GM19395 (cell line): ENCODE results near the gene ZNF700.
"Not testable (repeated sequence)": the region's sequence is repeated elsewhere in the genome, so short reads cannot be mapped to it uniquely, and the experiment has no call there.

Source experiments
- ATAC-seq: cut with Tn5 transposase; IDR thresholded peaks from one replicate; pipeline ENCODE4 v1.9.1; 2021; ENCODE audit warnings: mild to moderate bottlenecking, moderate library complexity; ENCODE audit not compliant: unreplicated experiment

The ZNF700 gene

GRCh38 chr19:11938383-11938782, 13.5 kb downstream of the ZNF700 start:
- not testable (repeated sequence) for ATAC-seq

DNA sequence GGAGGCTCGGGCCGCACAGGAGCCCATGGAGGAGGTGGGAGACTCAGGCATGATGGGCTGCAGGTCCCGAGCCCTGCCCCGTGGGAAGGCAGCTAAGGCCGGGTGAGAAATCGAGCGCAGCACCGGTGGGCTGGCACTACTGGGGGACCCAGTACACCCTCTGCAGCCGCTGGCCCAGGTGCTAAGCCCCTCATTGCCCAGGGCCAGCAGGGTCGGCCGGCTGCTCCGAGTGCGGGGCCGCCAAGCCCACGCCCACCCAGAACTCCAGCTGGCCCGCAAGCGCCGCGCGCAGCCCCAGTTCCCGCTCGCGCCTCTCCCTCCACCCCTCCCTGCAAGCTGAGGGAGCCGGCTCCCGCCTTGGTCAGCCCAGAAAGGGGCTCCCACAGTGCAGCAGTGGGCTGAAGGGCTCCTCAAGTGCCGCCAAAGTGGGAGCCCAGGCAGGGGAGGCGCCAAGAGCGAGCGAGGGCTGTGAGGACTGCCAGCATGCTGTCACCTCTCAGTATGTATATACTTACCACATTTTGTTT, 16.5 kb downstream of the ZNF700 start:
- ATAC-seq: not testable (repeated sequence)

DNA sequence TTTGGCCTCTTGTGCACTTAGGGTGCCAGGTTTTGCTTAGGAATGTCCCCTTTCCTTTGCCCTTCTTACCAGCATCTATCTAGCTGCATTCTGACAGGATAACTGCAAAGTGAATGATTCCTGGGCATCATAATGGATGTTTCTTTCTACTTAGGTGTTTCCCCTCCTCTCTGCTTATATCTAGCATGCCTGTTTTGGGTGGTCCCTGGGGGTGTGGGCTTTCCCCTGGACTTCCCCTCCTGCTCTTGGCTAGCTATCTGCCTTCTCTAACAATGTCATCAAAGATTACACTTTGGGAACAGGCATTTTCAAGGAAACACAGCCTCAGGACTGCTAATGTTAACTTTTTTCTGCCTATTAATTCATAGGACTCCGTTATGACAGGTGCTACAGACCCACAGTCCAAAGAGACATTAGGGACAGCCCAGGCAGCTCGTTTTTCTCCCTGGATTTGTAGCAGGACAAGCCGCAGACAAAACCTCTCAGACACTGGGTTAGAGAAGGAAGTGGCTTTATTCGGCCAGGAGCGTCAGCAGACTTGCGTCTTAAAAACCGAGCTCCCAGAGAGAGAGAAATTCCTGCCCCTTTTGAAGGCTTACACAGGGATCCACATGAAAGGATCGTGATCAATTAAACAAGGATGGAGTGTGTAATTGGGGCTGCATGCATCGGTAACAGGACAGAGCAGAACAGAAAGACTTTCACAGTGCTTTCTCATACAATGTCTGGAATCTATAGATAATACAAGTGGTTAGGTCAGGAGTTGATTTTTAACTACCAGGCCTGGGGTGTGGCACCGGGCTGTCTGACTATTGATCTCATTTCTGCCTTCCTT, 17.3 kb downstream of the ZNF700 start:
- no peak for ATAC-seq

DNA sequence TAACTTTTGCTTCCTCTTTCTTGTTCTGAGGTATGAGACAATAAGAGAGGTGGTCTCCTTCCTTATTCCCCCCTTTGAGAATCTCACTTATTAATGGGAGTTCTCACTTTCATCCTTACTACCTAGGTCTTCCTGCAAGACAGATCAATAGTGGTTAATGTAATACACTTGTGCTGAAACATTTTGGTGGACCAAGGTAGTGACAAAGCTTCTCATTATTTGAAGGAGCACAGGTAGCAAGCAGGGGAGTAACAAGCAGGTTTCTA, 17.9 kb downstream of the ZNF700 start:
- no peak for ATAC-seq

DNA sequence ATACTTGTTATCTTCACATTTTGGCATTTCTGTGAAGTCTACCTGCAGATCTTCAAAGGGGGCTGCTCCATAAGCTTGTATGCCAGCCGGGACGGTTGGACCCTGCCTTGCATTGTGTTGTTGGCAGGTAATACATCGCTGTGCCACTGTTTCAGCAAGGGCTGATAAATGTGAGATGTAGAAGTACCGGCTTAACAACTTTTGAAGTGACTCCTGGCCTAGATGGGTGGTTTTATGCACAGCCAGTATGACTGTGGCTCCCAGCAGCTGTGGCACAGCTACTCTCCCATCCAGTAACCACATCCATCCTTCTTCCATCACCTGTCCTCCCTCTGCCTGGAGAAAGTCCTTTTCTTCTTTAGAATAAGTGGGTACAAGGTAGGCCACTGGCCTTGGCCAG, 19.7 kb downstream of the ZNF700 start:
- no peak for ATAC-seq

- no peak for ATAC-seq
Observed at GRCh38 chr19:11948646-11949045, 23.7 kb downstream of the ZNF700 start.

DNA sequence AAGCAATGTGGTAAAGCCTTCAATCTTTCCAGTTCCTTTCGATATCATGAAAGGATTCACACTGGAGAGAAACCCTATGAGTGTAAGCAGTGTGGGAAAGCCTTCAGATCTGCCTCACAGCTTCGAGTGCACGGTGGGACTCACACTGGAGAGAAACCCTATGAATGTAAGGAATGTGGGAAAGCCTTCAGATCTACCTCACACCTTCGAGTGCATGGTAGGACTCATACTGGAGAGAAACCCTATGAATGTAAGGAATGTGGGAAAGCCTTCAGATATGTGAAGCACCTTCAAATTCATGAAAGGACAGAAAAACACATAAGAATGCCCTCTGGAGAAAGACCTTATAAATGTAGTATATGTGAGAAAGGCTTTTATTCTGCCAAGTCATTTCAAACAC, 24.3 kb downstream of the ZNF700 start:
- ATAC-seq: no peak

DNA sequence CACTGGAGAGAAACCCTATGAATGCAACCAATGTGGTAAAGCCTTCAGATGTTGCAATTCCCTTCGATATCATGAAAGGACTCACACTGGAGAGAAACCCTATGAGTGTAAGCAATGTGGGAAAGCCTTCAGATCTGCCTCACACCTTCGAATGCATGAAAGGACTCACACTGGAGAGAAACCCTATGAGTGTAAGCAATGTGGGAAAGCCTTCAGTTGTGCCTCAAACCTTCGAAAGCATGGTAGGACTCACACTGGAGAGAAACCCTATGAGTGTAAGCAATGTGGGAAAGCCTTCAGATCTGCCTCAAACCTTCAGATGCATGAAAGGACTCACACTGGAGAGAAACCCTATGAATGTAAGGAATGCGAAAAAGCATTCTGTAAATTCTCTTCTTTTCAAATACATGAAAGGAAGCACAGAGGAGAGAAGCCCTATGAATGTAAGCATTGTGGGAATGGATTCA, 24.7 kb downstream of the ZNF700 start:
- not testable (repeated sequence) for ATAC-seq

DNA sequence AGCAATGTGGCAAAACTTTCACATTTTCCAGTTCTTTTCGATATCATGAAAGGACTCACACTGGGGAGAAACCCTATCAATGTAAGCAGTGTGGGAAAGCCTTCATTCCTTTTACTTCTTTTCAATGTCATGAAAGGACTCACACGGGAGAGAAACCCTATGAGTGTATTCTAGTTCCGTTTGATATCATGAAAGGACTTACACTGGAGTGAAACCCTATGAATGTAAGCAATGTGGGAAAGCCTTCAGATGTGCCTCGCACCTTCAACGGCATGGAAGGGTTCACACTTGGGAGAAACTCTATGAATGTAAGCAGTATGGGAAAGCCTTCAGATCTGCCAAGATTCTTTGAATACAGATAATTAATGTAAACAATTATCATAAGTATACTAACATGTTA, 25.4 kb downstream of the ZNF700 start:
- ATAC-seq: no peak

DNA sequence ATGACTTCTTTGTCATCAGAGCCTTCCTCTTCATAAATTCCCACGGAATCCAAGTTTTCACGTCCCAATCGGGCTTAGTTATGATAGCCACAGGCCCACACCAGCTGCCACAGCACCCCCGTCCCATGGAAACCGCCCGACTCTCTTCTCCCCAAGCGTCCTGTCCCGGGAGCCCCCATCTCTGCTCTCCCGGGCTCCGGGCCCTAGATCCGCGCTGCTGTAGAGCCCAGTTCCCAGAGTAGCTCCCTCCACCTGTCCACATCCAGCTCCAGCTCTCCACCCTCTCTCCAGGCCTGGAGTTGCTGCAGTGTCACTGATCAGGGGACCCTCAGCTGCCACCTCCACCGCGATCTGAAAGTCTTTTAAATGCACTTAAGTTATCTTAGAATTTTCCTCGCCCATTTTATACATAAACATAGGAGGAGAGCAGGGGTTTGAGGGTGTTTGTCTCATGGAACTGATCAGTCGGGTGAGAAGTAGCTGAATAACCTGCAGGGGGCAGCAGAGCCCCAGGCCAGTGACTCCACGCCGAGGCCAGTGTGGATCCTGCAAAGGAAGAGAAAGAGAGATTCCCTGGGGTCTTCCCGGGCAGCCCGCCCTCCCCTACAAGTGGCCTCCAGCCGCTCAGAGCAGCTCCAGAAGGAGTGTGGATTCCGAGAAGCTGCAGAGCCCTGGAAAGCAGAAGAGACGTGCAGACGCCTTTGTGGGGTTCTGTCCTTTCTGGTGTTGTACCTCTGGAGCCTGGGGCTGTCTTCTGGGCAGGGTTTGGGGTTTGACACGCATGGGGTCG, 38.9 kb downstream of the ZNF700 start:
- no peak for ATAC-seq

DNA sequence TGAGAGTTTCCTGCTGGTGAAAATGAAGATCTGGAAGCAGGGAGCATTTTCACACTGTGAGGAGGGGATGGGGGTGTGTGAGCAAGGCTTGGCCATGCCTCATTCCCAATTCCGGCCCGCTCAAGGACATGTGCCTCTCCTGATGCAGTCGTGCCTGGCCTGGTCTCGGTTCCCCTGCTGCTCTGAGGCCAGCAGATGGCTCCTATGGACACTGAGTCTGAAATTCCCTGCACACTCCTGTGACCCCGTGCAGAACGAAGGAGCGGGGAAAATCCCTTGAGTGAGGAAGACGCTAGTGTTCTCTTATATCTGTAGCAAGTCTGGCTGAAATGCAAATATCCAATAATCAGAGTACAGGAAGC, 39.6 kb downstream of the ZNF700 start:
- ATAC-seq: no peak

- ATAC-seq: peak; percentile 85
Observed at GRCh38 chr19:11964858-11965645, 40.1 kb downstream of the ZNF700 start, which contains the start of gene ZNF763. Gene ZNF763, plus strand, starts transcription at chr19:11965040. Its CDS starts 169 bp downstream, at chr19:11965209.

DNA sequence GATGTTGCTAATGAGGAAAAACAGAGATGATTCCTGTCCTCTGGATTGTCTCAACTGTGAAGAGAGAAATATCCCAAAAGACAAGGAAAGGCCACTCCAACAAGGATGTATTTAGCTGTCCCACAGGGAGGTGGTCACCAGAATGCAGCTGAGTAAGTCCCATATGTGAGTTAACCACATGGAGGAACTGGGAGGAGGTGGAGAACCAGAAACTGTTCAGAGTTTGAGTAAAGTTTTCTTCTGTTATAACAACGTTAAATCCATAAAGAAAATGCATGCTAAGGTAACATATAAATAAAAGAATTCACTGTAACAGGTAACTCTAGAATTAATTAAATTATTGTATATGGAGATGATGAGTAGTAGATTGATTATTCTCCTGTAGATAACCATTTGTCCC, 45.3 kb downstream of the ZNF700 start:
- ATAC-seq: no peak

- ATAC-seq: no peak
Observed at GRCh38 chr19:11971041-11971440, 46.1 kb downstream of the ZNF700 start.

DNA sequence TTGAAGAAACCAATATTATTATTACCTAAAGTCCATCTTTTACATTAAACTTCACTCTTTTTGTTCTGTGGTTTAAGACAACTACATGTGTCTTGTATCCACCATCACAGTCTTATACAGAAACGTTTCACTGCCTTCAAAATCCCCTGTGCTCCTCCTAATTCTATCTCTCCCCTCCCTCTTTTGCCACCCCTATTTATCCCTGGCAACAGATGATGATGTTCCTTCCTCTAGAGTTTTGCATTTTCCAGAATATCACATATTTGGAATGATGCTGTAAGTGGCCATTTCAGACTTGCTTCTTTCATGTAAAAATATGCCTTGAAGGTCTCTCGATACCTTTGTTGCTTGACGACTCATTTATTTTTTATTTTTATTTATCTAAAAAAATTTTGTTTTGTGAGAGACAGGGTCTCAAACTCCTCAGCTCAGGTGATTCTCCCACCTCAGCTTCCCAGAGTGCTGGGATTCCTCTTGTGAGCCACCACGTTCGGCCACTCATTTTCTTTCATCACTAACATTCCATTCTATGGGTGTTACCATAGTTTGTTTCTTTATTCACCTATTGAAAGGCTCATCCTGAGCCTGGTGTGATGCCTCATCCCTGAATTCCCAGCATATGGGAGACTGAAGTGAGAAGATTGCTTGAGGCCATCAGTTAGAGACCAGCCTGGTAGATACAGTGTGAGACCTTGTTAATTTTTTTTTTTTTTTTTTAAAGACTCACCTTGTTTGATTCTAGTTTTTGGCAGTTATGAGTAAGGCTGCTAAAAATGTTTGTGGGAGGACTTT, 48.3 kb downstream of the ZNF700 start:
- no peak for ATAC-seq

GRCh38 chr19:11978492-11979100, 53.7 kb downstream of the ZNF700 start:
- no peak for ATAC-seq

DNA sequence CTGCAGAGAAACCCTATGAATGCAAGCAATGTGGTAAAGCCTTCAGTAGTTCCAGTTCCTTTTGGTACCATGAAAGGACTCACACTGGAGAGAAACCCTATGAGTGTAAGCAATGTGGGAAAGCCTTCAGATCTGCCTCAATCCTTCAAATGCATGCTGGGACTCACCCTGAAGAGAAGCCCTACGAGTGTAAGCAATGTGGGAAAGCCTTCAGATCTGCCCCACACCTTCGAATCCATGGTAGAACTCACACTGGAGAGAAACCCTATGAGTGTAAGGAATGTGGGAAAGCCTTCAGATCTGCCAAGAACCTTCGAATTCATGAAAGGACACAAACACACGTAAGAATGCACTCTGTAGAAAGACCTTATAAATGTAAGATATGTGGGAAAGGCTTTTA, 54.6 kb downstream of the ZNF700 start:
- ATAC-seq: no peak

- no peak for ATAC-seq
Observed at GRCh38 chr19:11982526-11982925, 57.6 kb downstream of the ZNF700 start.

- ATAC-seq: no peak
Observed at GRCh38 chr19:11984986-11985385, 60.1 kb downstream of the ZNF700 start.

DNA sequence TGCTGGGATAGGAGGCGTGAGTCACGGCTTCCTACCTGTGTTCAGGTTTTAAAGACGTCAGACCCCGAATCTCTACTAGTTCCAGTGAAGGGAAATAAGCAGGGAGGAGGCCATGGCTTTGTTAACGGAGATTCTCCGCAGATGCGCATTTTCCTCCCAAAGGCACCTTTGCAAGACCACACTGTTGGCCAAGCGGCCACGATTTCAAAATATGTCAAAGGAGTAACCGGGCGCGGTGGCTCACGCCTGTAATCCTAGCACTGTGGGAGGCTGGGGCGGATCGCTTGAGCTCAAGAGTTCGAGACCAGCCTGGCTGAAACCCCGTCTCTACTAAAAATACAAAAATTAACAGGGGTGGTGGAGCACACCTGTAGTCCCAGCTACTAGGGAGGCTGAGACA, 61.8 kb downstream of the ZNF700 start:
- ATAC-seq: no peak
